CD4-positive, alpha-beta T cell treated with Interferon alpha-2 for 1 hour (primary cell): Measurements from ENCODE around the gene HOXB9.

Source experiments
- DNase-seq, 2 donors: peaks; one replicate each; pipeline ENCODE4 v3.0.0-alpha.2; 2020 to 2022

The HOXB9 gene

GRCh38 chr17:48623583-48623982, 2.6 kb downstream of the HOXB9 start:
- no peak for DNase-seq

DNA sequence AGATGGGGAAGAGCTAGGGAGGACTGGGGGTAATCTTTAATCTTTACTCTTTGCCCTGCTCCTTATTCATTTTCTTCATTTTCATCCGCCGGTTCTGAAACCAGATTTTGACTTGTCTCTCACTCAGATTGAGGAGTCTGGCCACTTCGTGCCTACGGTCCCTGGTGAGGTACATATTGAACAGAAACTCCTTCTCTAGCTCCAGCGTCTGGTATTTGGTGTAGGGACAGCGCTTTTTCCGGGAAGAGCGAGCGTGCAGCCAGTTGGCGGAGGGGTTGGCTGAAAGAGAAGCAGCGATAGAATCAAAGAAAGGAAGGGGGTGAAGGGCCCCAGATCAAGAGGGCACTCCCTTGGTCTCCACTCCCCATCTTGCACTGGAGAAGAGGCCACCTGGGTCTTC, 3.3 kb downstream of the HOXB9 start:
- no peak for DNase-seq

- no peak for DNase-seq
These were observed 4.5 kb downstream of the HOXB9 start for GRCh38 chr17:48621410-48622392.

- no peak for DNase-seq
These were observed 5.6 kb downstream of the HOXB9 start for GRCh38 chr17:48620461-48621139.

GRCh38 chr17:48619826-48620449, 6.2 kb downstream of the HOXB9 start:
- DNase-seq: no peak

GRCh38 chr17:48618256-48618896, 7.8 kb downstream of the HOXB9 start:
- DNase-seq: peak; percentile 76 to 87

GRCh38 chr17:48617471-48618255, 8.5 kb downstream of the HOXB9 start:
- no peak for DNase-seq

DNA sequence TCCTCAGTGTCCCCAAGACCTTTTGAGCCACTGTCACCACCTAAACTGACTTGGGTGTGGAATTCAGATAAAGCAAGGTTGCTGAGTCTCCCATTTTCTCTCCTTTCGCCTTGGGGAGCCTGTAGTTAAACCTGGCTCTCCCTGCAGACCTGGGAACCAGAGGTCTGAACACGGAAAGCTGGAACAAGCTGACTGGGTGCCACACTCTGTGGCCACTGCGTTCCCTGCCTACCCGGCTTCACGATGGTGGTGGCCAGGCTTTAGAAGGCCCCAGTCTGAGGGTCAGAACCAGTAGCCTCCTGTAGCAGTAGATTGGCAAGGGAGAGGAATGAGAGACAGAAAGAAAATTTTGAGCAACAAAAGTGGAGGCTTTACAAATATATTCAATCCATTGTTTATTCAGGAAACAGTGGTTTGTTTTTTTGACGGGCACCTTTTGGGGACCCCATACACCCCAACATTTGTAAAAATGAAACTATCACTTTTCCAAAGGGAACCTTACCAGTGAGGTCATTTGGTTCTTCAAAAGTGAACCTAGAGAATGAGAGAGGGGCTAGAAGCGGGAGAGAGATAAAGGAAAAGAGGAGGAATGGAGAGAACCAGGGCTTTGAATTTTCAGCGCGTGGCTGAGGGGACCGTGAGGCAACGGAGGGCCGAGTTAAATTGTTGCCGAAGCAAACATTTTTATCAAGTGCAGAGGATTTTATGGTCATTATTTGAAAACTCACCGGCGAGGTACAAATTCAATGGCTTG, 9.3 kb downstream of the HOXB9 start:
- DNase-seq: no peak

DNA sequence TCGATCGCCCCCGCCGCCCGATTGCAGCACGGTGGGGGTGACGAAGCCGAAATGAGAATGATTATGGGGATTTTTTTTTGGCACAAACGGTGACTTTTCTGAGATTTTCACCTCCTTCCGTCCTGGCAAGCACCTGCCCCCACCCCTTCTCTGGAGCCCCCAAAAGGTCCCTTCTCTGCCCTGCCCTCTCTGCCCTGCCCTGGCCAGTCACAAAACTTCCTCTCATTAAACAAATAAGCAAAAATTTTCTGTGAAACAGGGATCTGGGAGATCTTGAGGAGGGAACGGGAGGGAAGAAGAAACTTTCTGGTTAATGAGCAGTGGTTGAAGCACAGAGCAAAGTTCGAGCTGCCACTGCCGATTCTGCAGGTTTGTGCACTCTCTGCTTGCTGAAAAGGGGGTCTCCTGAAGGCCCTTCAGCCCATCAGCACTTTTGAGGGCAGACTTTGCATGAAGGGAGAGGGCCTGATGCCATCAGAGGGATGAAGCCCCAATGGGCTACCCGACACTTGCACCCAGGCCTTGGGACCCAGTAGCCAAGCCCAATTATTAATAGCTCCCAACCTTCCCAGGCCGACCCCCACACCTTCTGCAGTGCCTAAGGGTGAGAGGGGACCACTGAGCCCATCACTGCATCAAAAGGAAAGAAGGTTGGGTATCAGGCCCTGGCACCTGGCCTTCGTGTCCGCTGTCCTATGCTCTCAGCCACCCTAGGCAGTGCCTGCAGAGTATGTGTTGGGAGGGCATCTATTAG, 10.0 kb downstream of the HOXB9 start:
- DNase-seq: no peak

- no peak for DNase-seq
These were observed 10.9 kb downstream of the HOXB9 start, which contains the start of gene HOXB8 for GRCh38 chr17:48615047-48615962. Gene HOXB8 (minus strand): TSS chr17:48615292. CDS start chr17:48614704, 588 bp downstream.

DNA sequence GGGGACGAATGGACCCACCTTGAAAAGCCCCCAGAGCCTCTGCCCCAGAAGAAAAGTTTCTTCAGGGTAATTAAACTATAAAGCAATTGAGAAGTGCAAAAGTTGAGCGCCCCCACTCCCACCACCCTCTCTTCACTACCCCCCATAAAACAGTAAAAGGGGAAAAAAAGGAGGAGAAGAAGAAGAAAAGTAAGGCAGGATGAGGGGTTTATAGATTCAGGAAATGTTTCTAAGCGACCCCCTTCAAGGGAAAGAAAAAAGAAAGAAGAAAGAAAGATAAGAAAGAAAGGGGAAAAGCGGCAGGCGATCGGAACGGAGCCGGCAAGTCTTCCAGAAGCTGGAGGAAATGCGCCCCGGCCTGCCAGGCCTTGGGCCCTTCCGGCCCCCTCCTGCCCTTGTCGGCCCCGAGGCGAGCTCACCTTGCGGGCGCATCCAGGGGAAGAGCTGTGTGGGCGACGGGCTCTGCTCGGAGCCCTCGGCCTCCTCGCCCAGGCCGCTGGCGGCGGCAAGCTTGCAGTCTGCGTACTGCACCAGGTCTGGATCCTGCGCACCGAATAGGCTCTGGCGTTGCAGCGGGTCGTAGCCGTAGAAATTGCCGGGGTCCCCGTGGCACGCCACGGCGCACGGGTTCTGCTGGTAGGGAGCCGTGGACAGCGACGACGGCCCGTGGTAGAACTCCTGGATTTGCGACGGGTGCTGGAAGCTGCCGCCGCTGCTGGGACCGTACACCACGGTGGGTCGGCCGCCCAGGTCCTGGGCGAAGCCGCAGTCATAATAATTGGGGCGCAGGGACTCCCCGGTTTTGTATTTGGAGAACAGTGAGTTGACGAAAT, 12.1 kb downstream of the HOXB9 start:
- DNase-seq: no peak

- peak in 1 of 2 donors; percentile 65 for DNase-seq
These were observed 13.1 kb downstream of the HOXB9 start for GRCh38 chr17:48612854-48613691.

DNA sequence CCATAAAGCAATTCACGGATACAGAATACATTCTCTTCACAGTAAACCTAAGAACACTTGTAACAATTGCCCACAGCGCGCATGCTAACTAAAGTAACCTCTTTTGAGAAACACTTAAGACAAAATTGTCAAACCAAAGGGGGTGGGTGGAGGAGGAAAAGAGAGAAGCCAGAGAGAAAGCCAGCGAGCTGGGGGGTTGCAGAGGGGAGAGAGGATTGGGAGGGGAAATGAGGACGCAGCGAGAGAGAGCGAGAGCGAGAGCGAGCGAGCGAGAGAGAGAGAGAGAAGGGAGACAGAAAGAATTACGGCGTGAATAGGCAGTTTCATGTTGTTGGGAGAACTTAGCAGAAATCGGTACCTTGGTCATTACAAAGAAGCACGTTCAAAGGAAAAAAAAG, 13.7 kb downstream of the HOXB9 start:
- DNase-seq: no peak

DNA sequence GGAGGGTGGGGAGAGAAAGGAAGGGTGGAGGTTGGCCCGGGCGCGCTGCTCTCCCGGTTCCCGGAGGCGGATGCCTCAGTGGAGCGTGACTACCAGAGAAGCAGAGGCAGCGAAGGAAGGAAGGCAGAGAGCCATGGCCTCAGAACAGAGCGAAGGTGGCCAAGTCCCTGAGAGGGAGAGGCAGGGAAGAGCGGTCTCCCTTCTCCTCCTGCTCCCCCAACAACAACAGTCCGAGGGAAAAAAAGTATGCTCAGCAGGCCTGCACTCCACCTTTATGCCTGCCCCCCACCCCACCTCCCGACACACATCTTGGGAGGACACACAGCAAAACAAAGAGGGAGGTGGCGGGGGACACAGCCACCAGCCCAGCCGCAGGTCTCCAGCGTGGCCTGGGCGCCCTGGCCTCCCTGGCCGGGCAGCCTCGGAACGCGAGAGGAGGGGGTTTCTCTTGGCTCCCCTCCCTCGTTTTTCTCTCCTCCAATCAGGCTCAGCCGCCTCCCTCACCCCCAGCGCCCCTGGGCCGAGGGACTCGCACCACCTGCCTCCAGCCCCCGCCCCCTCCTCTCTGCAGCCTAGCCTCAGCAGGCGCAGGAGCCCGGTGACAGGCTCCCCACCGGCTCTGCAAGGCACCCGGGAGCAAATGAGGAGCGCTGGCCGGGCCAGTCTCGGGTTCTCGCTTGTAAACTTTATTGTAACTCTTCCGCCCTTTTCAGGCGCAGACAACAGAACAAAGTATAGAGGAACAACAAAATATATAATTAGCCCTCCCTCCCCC, 14.3 kb downstream of the HOXB9 start:
- DNase-seq: no peak

GRCh38 chr17:48611213-48611612, 14.9 kb downstream of the HOXB9 start:
- no peak for DNase-seq
